Measurements from ENCODE around the gene LYRM2. TPM values are rescaled to one million over a fixed set of nuclear protein-coding genes. Genes with fewer than 3 reads are reported as not detected.

Gene LYRM2
- total and polyA plus RNA-seq, 5 donors from 2014 or later = 21.8 to 81.4 (median 65.5) TPM

GRCh38 chr6:89679215-89680120 lies 40.9 kb upstream of the LYRM2 start:
- Mint-ChIP-seq H3K36me3 (peaks cover 57% of the 10 kb centered on the region), H3K27me3 (no peaks in the 10 kb centered on the region), H3K9me3 (no peaks in the 10 kb centered on the region), H3K27ac (no peak overlapping the region), H3K4me1 (peaks cover 0 to 2% (median 0%) of the 10 kb centered on the region in 4 donors), H3K4me3 (no peak overlapping the region)
- Histone ChIP-seq H3K9me3 (ENCODE audit: control insufficient read depth in 2 of 2, low read length in 2 of 2) (no peaks in the 10 kb centered on the region), H3K27me3 (ENCODE audit: control insufficient read depth, insufficient read depth, low read length) (no peaks in the 10 kb centered on the region), H3K27ac (ENCODE audit: insufficient read depth, low read length, poor library complexity, severe bottlenecking) (no peak overlapping the region), H3K4me1 (ENCODE audit: control insufficient read depth, insufficient read depth, low read length, poor library complexity, severe bottlenecking) (no peaks in the 10 kb centered on the region), H3K36me3 (ENCODE audit: control insufficient read depth, insufficient read depth, low read length) (peaks cover 89% of the 10 kb centered on the region), H3K4me3 (ENCODE audit: low read depth, low read length) (no peak overlapping the region)
- ATAC-seq (ENCODE audit: low read depth in 2 of 2) = no peak
- DNase-seq = no peak

- Histone ChIP-seq H3K4me1 (ENCODE audit: control insufficient read depth, insufficient read depth, low read length, poor library complexity, severe bottlenecking) (no peaks in the 10 kb centered on the region), H3K36me3 (ENCODE audit: control insufficient read depth, insufficient read depth, low read length) (peaks cover 91% of the 10 kb centered on the region), H3K27ac (ENCODE audit: insufficient read depth, low read length, poor library complexity, severe bottlenecking) (no peak overlapping the region), H3K27me3 (ENCODE audit: control insufficient read depth, insufficient read depth, low read length) (no peaks in the 10 kb centered on the region), H3K4me3 (ENCODE audit: low read depth, low read length) (no peak overlapping the region), H3K9me3 (ENCODE audit: control insufficient read depth in 2 of 2, low read length in 2 of 2) (no peaks in the 10 kb centered on the region)
- DNase-seq (no peak), ATAC-seq (ENCODE audit: low read depth in 2 of 2) (no peak)
- peaks cover 0 to 2% (median 0%) of the 10 kb centered on the region in 4 donors for H3K4me1 Mint-ChIP-seq
- no peaks in the 10 kb centered on the region for H3K9me3 Mint-ChIP-seq
- no peaks in the 10 kb centered on the region for H3K27me3 Mint-ChIP-seq
- H3K36me3 Mint-ChIP-seq = peaks cover 55% of the 10 kb centered on the region
- no peak overlapping the region for H3K4me3 Mint-ChIP-seq
- H3K27ac Mint-ChIP-seq = no peak overlapping the region
Measured at GRCh38 chr6:89678531-89678930, 40.0 kb upstream of the LYRM2 start.

GRCh38 chr6:89675949-89676748 lies 37.6 kb upstream of the LYRM2 start:
- H3K27me3 Mint-ChIP-seq = no peaks in the 10 kb centered on the region
- H3K9me3 Mint-ChIP-seq = no peaks in the 10 kb centered on the region
- no peak overlapping the region for H3K27ac Mint-ChIP-seq
- Histone ChIP-seq H3K9me3 (ENCODE audit: control insufficient read depth in 2 of 2, low read length in 2 of 2) (no peaks in the 10 kb centered on the region), H3K36me3 (ENCODE audit: control insufficient read depth, insufficient read depth, low read length) (peaks cover 97% of the 10 kb centered on the region), H3K4me3 (ENCODE audit: low read depth, low read length) (no peak overlapping the region), H3K27ac (ENCODE audit: insufficient read depth, low read length, poor library complexity, severe bottlenecking) (no peak overlapping the region), H3K4me1 (ENCODE audit: control insufficient read depth, insufficient read depth, low read length, poor library complexity, severe bottlenecking) (no peaks in the 10 kb centered on the region), H3K27me3 (ENCODE audit: control insufficient read depth, insufficient read depth, low read length) (no peaks in the 10 kb centered on the region)
- peaks cover 0 to 4% (median 0%) of the 10 kb centered on the region in 4 donors for H3K4me1 Mint-ChIP-seq
- no peak overlapping the region for H3K4me3 Mint-ChIP-seq
- ATAC-seq (ENCODE audit: low read depth in 2 of 2) = no peak
- no peak for DNase-seq
- peaks cover 60% of the 10 kb centered on the region for H3K36me3 Mint-ChIP-seq

- Histone ChIP-seq H3K4me1 (ENCODE audit: control insufficient read depth, insufficient read depth, low read length, poor library complexity, severe bottlenecking) (no peaks in the 10 kb centered on the region), H3K27me3 (ENCODE audit: control insufficient read depth, insufficient read depth, low read length) (no peaks in the 10 kb centered on the region), H3K9me3 (ENCODE audit: control insufficient read depth in 2 of 2, low read length in 2 of 2) (no peaks in the 10 kb centered on the region), H3K4me3 (ENCODE audit: low read depth, low read length) (no peak overlapping the region), H3K36me3 (ENCODE audit: control insufficient read depth, insufficient read depth, low read length) (peaks cover 88% of the 10 kb centered on the region), H3K27ac (ENCODE audit: insufficient read depth, low read length, poor library complexity, severe bottlenecking) (no peak overlapping the region)
- no peak for ATAC-seq (ENCODE audit: low read depth in 2 of 2)
- no peaks in the 10 kb centered on the region for H3K9me3 Mint-ChIP-seq
- H3K4me3 Mint-ChIP-seq = no peak overlapping the region
- peaks cover 0 to 2% (median 0%) of the 10 kb centered on the region in 4 donors for H3K4me1 Mint-ChIP-seq
- H3K27me3 Mint-ChIP-seq = no peaks in the 10 kb centered on the region
- DNase-seq = no peak
- peaks cover 64% of the 10 kb centered on the region for H3K36me3 Mint-ChIP-seq
- H3K27ac Mint-ChIP-seq = no peak overlapping the region
Measured at GRCh38 chr6:89670935-89671565, 32.5 kb upstream of the LYRM2 start.

- Mint-ChIP-seq H3K27ac (no peak overlapping the region), H3K4me3 (no peak overlapping the region)
Measured at GRCh38 chr6:89669002-89669401, 30.5 kb upstream of the LYRM2 start.

GRCh38 chr6:89667872-89668556 lies 29.5 kb upstream of the LYRM2 start:
- H3K4me1 ChIP-seq (ENCODE audit: control insufficient read depth, insufficient read depth, low read length, poor library complexity, severe bottlenecking) = no peaks in the 10 kb centered on the region
- ATAC-seq (ENCODE audit: low read depth in 2 of 2) (no peak), DNase-seq (no peak)
- H3K4me3 ChIP-seq (ENCODE audit: low read depth, low read length) = no peak overlapping the region
- H3K36me3 Mint-ChIP-seq = peaks cover 58% of the 10 kb centered on the region
- H3K27me3 ChIP-seq (ENCODE audit: control insufficient read depth, insufficient read depth, low read length) = no peaks in the 10 kb centered on the region
- no peak overlapping the region for H3K27ac ChIP-seq (ENCODE audit: insufficient read depth, low read length, poor library complexity, severe bottlenecking)
- no peaks in the 10 kb centered on the region for H3K9me3 ChIP-seq (ENCODE audit: control insufficient read depth in 2 of 2, low read length in 2 of 2)
- H3K27ac Mint-ChIP-seq = peak overlapping the region in 1 of 3 donors; percentile 56
- no peaks in the 10 kb centered on the region for H3K9me3 Mint-ChIP-seq
- no peaks in the 10 kb centered on the region for H3K27me3 Mint-ChIP-seq
- H3K4me1 Mint-ChIP-seq = peaks cover 0 to 5% (median 0%) of the 10 kb centered on the region in 4 donors
- peaks cover 77% of the 10 kb centered on the region for H3K36me3 ChIP-seq (ENCODE audit: control insufficient read depth, insufficient read depth, low read length)
- H3K4me3 Mint-ChIP-seq = no peak overlapping the region

More at GRCh38 chr6:89669002-89669401, 30.5 kb upstream of the LYRM2 start:
- H3K36me3 ChIP-seq (ENCODE audit: control insufficient read depth, insufficient read depth, low read length) = peaks cover 82% of the 10 kb centered on the region
- H3K27me3 ChIP-seq (ENCODE audit: control insufficient read depth, insufficient read depth, low read length) = no peaks in the 10 kb centered on the region
- H3K4me1 ChIP-seq (ENCODE audit: control insufficient read depth, insufficient read depth, low read length, poor library complexity, severe bottlenecking) = no peaks in the 10 kb centered on the region
- no peak for ATAC-seq (ENCODE audit: low read depth in 2 of 2)
- H3K27me3 Mint-ChIP-seq = no peaks in the 10 kb centered on the region
- H3K4me3 ChIP-seq (ENCODE audit: low read depth, low read length) = no peak overlapping the region
- H3K36me3 Mint-ChIP-seq = peaks cover 55% of the 10 kb centered on the region
- no peak for DNase-seq
- peaks cover 0 to 5% (median under 1%) of the 10 kb centered on the region in 4 donors for H3K4me1 Mint-ChIP-seq
- no peaks in the 10 kb centered on the region for H3K9me3 ChIP-seq (ENCODE audit: control insufficient read depth in 2 of 2, low read length in 2 of 2)
- H3K27ac ChIP-seq (ENCODE audit: insufficient read depth, low read length, poor library complexity, severe bottlenecking) = no peak overlapping the region
- no peaks in the 10 kb centered on the region for H3K9me3 Mint-ChIP-seq

- H3K4me1 ChIP-seq (ENCODE audit: control insufficient read depth, insufficient read depth, low read length, poor library complexity, severe bottlenecking) = no peaks in the 10 kb centered on the region
- H3K36me3 Mint-ChIP-seq = peaks cover 59% of the 10 kb centered on the region
- H3K36me3 ChIP-seq (ENCODE audit: control insufficient read depth, insufficient read depth, low read length) = peaks cover 81% of the 10 kb centered on the region
- no peak for ATAC-seq (ENCODE audit: low read depth in 2 of 2)
- H3K27me3 Mint-ChIP-seq = no peaks in the 10 kb centered on the region
- H3K9me3 Mint-ChIP-seq = no peaks in the 10 kb centered on the region
- no peak for DNase-seq
- no peaks in the 10 kb centered on the region for H3K27me3 ChIP-seq (ENCODE audit: control insufficient read depth, insufficient read depth, low read length)
- no peak overlapping the region for H3K27ac ChIP-seq (ENCODE audit: insufficient read depth, low read length, poor library complexity, severe bottlenecking)
- H3K4me3 ChIP-seq (ENCODE audit: low read depth, low read length) = no peak overlapping the region
- no peaks in the 10 kb centered on the region for H3K9me3 ChIP-seq (ENCODE audit: control insufficient read depth in 2 of 2, low read length in 2 of 2)
- H3K4me3 Mint-ChIP-seq = no peak overlapping the region
- H3K27ac Mint-ChIP-seq = peak overlapping the region in 2 of 3 donors; percentile 41 to 52
- H3K4me1 Mint-ChIP-seq = peaks cover 0 to 6% (median 0%) of the 10 kb centered on the region in 4 donors
Measured at GRCh38 chr6:89662659-89663223, 24.2 kb upstream of the LYRM2 start.

All from CD4-positive, CD25-positive, alpha-beta regulatory T cell (primary cell).